Measurements from ENCODE around the gene C1orf116.
"Not testable (repeated sequence)": the region's sequence is repeated elsewhere in the genome, so short reads cannot be mapped to it uniquely, and the experiment has no call there.

C1orf116 gene

GRCh38 chr1:207058878-207059867, 26.6 kb upstream of the C1orf116 start:
- DNase-seq (ENCODE audit: low read depth) = no peak

GRCh38 chr1:207058252-207058651, 25.7 kb upstream of the C1orf116 start:
- DNase-seq (ENCODE audit: low read depth) = no peak

GRCh38 chr1:207056673-207057072, 24.1 kb upstream of the C1orf116 start:
- DNase-seq (ENCODE audit: low read depth) = no peak

- no peak for DNase-seq (ENCODE audit: low read depth)
Measured at GRCh38 chr1:207055386-207056001, 22.9 kb upstream of the C1orf116 start.

- no peak for DNase-seq (ENCODE audit: low read depth)
Measured at GRCh38 chr1:207054491-207054890, 21.9 kb upstream of the C1orf116 start.

GRCh38 chr1:207052911-207053769, 20.6 kb upstream of the C1orf116 start, which contains the start of gene PFKFB2:
Gene PFKFB2, plus strand, starts transcription at chr1:207053275. Its CDS starts 1,443 bp downstream, at chr1:207054718.
- peak; percentile 92 for DNase-seq (ENCODE audit: low read depth)

GRCh38 chr1:207051191-207051943, 18.8 kb upstream of the C1orf116 start, which contains the start of gene YOD1:
Gene YOD1, minus strand, starts transcription at chr1:207051208. Its CDS starts 178 bp downstream, at chr1:207051030.
- no peak for DNase-seq (ENCODE audit: low read depth)

GRCh38 chr1:207050480-207051190, 18.1 kb upstream of the C1orf116 start:
- DNase-seq (ENCODE audit: low read depth) = peak; percentile 82

GRCh38 chr1:207049974-207050391, 17.4 kb upstream of the C1orf116 start:
- DNase-seq (ENCODE audit: low read depth) = peak; percentile 17

GRCh38 chr1:207049514-207049913, 17.0 kb upstream of the C1orf116 start:
- no peak for DNase-seq (ENCODE audit: low read depth)

- DNase-seq (ENCODE audit: low read depth) = no peak
Measured at GRCh38 chr1:207049054-207049453, 16.5 kb upstream of the C1orf116 start.

GRCh38 chr1:207048041-207048440, 15.5 kb upstream of the C1orf116 start:
- DNase-seq (ENCODE audit: low read depth) = no peak

- DNase-seq (ENCODE audit: low read depth) = no peak
Measured at GRCh38 chr1:207047505-207047904, 14.9 kb upstream of the C1orf116 start.

GRCh38 chr1:207045453-207045852, 12.9 kb upstream of the C1orf116 start:
- DNase-seq (ENCODE audit: low read depth) = no peak

GRCh38 chr1:207041397-207041796, 8.8 kb upstream of the C1orf116 start:
- not testable (repeated sequence) for DNase-seq (ENCODE audit: low read depth)

GRCh38 chr1:207040181-207040533, 7.6 kb upstream of the C1orf116 start:
- no peak for DNase-seq (ENCODE audit: low read depth)

GRCh38 chr1:207039380-207040180, 7.0 kb upstream of the C1orf116 start:
- no peak for DNase-seq (ENCODE audit: low read depth)

- DNase-seq (ENCODE audit: low read depth) = no peak
Measured at GRCh38 chr1:207036865-207037264, 4.3 kb upstream of the C1orf116 start.

- DNase-seq (ENCODE audit: low read depth) = no peak
Measured at GRCh38 chr1:207035877-207036551, 3.5 kb upstream of the C1orf116 start.

Data from T-helper 22 cell (primary cell).